ENCODE results near the gene PSG3.
A peak's percentile ranks its signal among the peaks of the same experiment; 100 is the strongest.
"Not testable (repeated sequence)": the region's sequence is repeated elsewhere in the genome, so short reads cannot be mapped to it uniquely, and the experiment has no call there.

Gene PSG3

DNA sequence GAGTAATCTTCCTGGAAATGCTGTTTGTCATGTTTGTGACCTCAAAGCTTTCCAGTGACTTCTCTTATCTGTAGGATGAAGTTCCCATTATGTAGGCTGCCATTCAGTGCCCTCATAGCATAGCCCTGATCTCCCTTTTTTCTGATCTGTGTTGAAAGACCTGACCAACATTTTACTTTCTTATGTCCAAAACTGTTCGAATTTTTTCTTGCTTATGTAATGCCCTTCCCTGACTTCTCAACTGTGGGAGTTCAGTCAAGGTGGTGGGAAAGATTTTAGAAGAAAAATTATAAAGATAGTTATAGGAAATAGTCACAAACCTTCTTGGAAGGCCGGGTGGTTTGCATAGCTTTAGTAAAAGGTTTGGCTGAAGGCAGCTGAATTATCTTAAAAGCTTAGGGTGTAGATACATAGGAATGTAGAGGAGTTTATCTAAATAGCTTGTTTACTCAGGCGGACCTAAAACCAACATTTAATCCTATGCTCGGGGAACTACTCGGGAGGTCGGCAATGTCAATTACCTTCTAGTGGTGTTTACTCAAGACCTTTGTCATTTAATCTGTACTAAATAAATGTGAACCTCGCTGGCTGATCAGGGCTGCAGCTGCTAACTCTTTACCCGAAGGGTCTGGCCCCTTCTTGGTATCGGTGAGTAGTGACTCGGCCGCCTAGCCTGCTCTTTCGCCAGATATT lies 44.3 kb downstream of the PSG3 start:
- DNase-seq (ENCODE audit: low read depth in 3 of 3), result no peak

- peak in 1 of 3 donors; percentile 2 for DNase-seq (ENCODE audit: low read depth in 3 of 3)
Observed at GRCh38 chr19:42693760-42694350, 46.4 kb downstream of the PSG3 start.

DNA sequence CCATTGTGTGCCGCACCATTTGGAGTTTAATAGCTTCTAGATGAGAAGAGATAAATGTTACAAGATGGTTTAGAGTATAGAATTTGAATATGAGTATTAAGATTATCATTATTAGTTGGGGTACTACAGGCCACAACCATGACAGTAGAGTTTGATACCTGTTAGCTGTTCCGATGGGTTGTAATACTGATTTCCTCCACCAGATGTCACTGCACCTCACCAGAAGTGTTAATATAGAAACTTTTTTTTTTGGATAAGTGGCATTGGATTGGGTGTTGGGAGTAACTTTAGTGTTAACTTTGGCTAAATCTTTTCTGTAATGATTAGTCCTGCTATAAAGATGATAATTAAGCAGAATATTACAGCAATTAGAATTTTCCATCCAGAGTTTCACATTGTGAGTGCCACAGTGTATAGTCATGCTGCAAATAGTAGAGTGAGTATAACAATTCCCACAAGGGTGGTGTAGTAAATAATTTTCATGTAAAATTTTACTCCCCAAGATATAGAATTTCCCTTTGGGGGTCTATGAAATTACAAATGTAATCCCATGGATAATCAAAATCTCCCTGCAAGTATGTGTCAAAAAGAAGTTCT lies 56.3 kb downstream of the PSG3 start:
- DNase-seq (ENCODE audit: low read depth in 3 of 3), result peak in 1 of 3 donors; percentile 22

DNA sequence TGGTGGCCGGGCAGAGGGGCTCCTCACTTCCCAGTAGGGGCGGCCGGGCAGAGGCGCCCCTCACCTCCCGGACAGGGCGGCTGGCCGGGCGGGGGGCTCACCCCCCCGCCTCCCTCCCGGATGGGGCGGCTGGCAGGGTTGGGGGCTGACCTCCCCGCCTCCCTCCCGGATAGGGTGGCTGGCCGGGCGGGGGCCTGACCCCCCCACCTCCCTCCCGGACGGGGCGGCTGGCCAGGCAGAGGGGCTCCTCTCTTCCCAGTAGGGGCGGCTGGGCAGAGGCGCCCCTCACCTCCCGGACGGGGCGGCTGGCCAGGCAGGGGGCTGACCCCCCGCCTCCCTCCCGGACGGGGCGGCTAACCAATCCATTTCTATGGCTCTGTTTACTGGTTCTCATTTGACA lies 64.0 kb downstream of the PSG3 start:
- not testable (repeated sequence) for DNase-seq (ENCODE audit: low read depth in 3 of 3)

- DNase-seq (ENCODE audit: low read depth in 3 of 3), result not testable (repeated sequence)
Observed at GRCh38 chr19:42674549-42674948, 65.7 kb downstream of the PSG3 start.
